HEK293 (cell line): Measurements from ENCODE around the gene SCNN1G.

Experiments used
- CTCF ChIA-PET: fragments of 350-600 bp; formaldehyde crosslinking; extraction: SDS; loops from one replicate; lab custom pipeline; 2021; ENCODE audit warnings: antibody characterized with exemption; lab: Yijun Ruan, JAX
- POLR2A ChIA-PET: fragments of 300-600 bp; formaldehyde crosslinking; extraction: SDS; loops from one replicate; lab custom pipeline; 2020; ENCODE audit warnings: antibody characterized with exemption, inconsistent platforms; lab: Yijun Ruan, JAX
- H3K27ac ChIP-seq: fragments of 200-500 bp; sonication (Bioruptor generic); 2 replicates; pipeline ENCODE4 v1.5.1; 2014; ENCODE audit warnings: low read depth, low read length, control low read depth, inconsistent platforms; ENCODE audit errors: extremely low read depth
- H3K36me3 ChIP-seq, 2 experiments: fragments of 200-500 bp in 1 of 2; sonication (Bioruptor generic) in 1 of 2; 1 replicate in 1 of 2; 2 replicates in 1 of 2; pipeline ENCODE4 v1.5.1; 2014 to 2017; ENCODE audit warnings: inconsistent platforms in 2 of 2, low read length in 2 of 2; ENCODE audit not compliant: control insufficient read depth in 2 of 2, insufficient read depth in 1 of 2
- H3K4me1 ChIP-seq: fragments of 200-500 bp; sonication (Bioruptor generic); 2 replicates; pipeline ENCODE4 v1.5.1; 2014; ENCODE audit warnings: mild to moderate bottlenecking, low read length, inconsistent platforms; ENCODE audit not compliant: control insufficient read depth, insufficient read depth
- H3K4me3 ChIP-seq: 2 replicates; pipeline ENCODE4 v1.5.1; 2011; ENCODE audit warnings: low read depth, mild to moderate bottlenecking, control low read depth, low read length, moderate library complexity
- H3K9me3 ChIP-seq: fragments of 200-500 bp; sonication (Bioruptor generic); 2 replicates; pipeline ENCODE4 v1.5.1; 2014; ENCODE audit warnings: low read depth, low read length, inconsistent platforms; ENCODE audit not compliant: control insufficient read depth, insufficient read depth
- FEZF1 ChIP-seq: fragments of 450-650 bp; formaldehyde crosslinking; IDR thresholded peaks from 2 replicates; pipeline ENCODE4 v1.5.1; 2016; ENCODE audit warnings: missing biosample characterization, missing genetic modification characterization
- GFI1B ChIP-seq: fragments of 450-650 bp; formaldehyde crosslinking; IDR thresholded peaks from 2 replicates; pipeline ENCODE4 v1.5.1; 2016; ENCODE audit warnings: missing biosample characterization, missing genetic modification characterization
- GLIS1 ChIP-seq: fragments of 450-650 bp; formaldehyde crosslinking; IDR thresholded peaks from 2 replicates; pipeline ENCODE4 v1.5.1; 2016; ENCODE audit warnings: missing biosample characterization, missing genetic modification characterization
- HOXA7 ChIP-seq: sonication (generic); formaldehyde crosslinking; IDR thresholded peaks from 2 replicates; pipeline ENCODE4 v1.8.1; 2022; ENCODE audit warnings: missing genetic modification reagents, borderline replicate concordance
- IKZF3 ChIP-seq: fragments of 450-650 bp; IDR thresholded peaks from 2 replicates; pipeline ENCODE4 v1.5.0; 2018; ENCODE audit warnings: missing biosample characterization, mild to moderate bottlenecking, missing genetic modification characterization, moderate library complexity
- YY2 ChIP-seq: fragments of 450-650 bp; formaldehyde crosslinking; IDR thresholded peaks from 2 replicates; pipeline ENCODE4 v1.5.1; 2016; ENCODE audit warnings: missing biosample characterization, missing genetic modification characterization
- ZBTB17 ChIP-seq: fragments of 450-650 bp; formaldehyde crosslinking; IDR thresholded peaks from 2 replicates; pipeline ENCODE4 v1.5.1; 2016; ENCODE audit warnings: missing biosample characterization, missing genetic modification characterization
- ZEB2 ChIP-seq: fragments of 450-650 bp; formaldehyde crosslinking; IDR thresholded peaks from 2 replicates; pipeline ENCODE4 v1.5.1; 2016; ENCODE audit warnings: missing biosample characterization, missing genetic modification characterization
- ZNF155 ChIP-seq: fragments of 450-650 bp; formaldehyde crosslinking; IDR thresholded peaks from 2 replicates; pipeline ENCODE4 v1.5.1; 2016; ENCODE audit warnings: missing biosample characterization, missing genetic modification characterization
- ZNF169 ChIP-seq: fragments of 450-650 bp; formaldehyde crosslinking; IDR thresholded peaks from 2 replicates; pipeline ENCODE4 v1.5.1; 2016; ENCODE audit warnings: missing biosample characterization, missing genetic modification characterization
- ZNF23 ChIP-seq: fragments of 450-650 bp; formaldehyde crosslinking; IDR thresholded peaks from 2 replicates; pipeline ENCODE4 v1.5.1; 2016; ENCODE audit warnings: missing biosample characterization, missing genetic modification characterization, borderline replicate concordance
- ZNF24 ChIP-seq: fragments of 450-650 bp; formaldehyde crosslinking; IDR thresholded peaks from 2 replicates; pipeline ENCODE4 v1.5.1; 2016; ENCODE audit warnings: missing biosample characterization, missing genetic modification characterization
- ZNF292 ChIP-seq: fragments of 450-650 bp; formaldehyde crosslinking; IDR thresholded peaks from 2 replicates; pipeline ENCODE4 v1.5.1; 2016; ENCODE audit warnings: low read depth, missing biosample characterization, missing genetic modification characterization, borderline replicate concordance
- ZNF530 ChIP-seq: fragments of 450-650 bp; formaldehyde crosslinking; IDR thresholded peaks from 2 replicates; pipeline ENCODE4 v1.5.1; 2016; ENCODE audit warnings: low read depth, missing biosample characterization, missing genetic modification characterization
- ZNF621 ChIP-seq: fragments of 450-650 bp; formaldehyde crosslinking; IDR thresholded peaks from 2 replicates; pipeline ENCODE4 v1.5.1; 2017; ENCODE audit warnings: missing biosample characterization, missing genetic modification characterization
- ZNF629 ChIP-seq: fragments of 450-650 bp; formaldehyde crosslinking; IDR thresholded peaks from 2 replicates; pipeline ENCODE4 v1.5.1; 2017; ENCODE audit warnings: missing biosample characterization, missing genetic modification characterization
- ZNF664 ChIP-seq: fragments of 450-650 bp; formaldehyde crosslinking; IDR thresholded peaks from 2 replicates; pipeline ENCODE4 v1.5.1; 2016; ENCODE audit warnings: missing biosample characterization, missing genetic modification characterization
- ZNF701 ChIP-seq: fragments of 450-650 bp; formaldehyde crosslinking; IDR thresholded peaks from 2 replicates; pipeline ENCODE4 v1.5.1; 2016; ENCODE audit warnings: missing biosample characterization, missing genetic modification characterization
- ZNF830 ChIP-seq: fragments of 450-650 bp; IDR thresholded peaks from 2 replicates; pipeline ENCODE4 v1.5.0; 2018; ENCODE audit warnings: missing biosample characterization, missing genetic modification characterization, low read depth, mild to moderate bottlenecking, moderate library complexity
- ZNF843 ChIP-seq: fragments of 450-650 bp; formaldehyde crosslinking; IDR thresholded peaks from 2 replicates; pipeline ENCODE4 v1.5.1; 2016; ENCODE audit warnings: missing biosample characterization, missing genetic modification characterization
- ZSCAN16 ChIP-seq: fragments of 450-650 bp; formaldehyde crosslinking; IDR thresholded peaks from 2 replicates; pipeline ENCODE4 v1.5.1; 2016; ENCODE audit warnings: missing biosample characterization, missing genetic modification characterization
- ZXDB ChIP-seq: fragments of 450-650 bp; formaldehyde crosslinking; IDR thresholded peaks from 2 replicates; pipeline ENCODE4 v1.5.1; 2016; ENCODE audit warnings: missing biosample characterization, missing genetic modification characterization
- TF ChIP-seq, protein P1 (sequence below): fragments of 450-650 bp; formaldehyde crosslinking; IDR thresholded peaks from 2 replicates; pipeline ENCODE4 v1.5.1; 2017; ENCODE audit warnings: missing biosample characterization, missing genetic modification characterization
- TF ChIP-seq, protein P2 (sequence below): fragments of 450-650 bp; formaldehyde crosslinking; IDR thresholded peaks from 2 replicates; pipeline ENCODE4 v1.5.1; 2016; ENCODE audit warnings: missing biosample characterization, missing genetic modification characterization
- TF ChIP-seq, protein P3 (sequence below): fragments of 450-650 bp; formaldehyde crosslinking; IDR thresholded peaks from 2 replicates; pipeline ENCODE4 v1.5.1; 2016; ENCODE audit warnings: missing biosample characterization, missing genetic modification characterization
- TF ChIP-seq, protein P4 (sequence below): fragments of 450-650 bp; formaldehyde crosslinking; IDR thresholded peaks from 2 replicates; pipeline ENCODE4 v1.5.1; 2016; ENCODE audit warnings: missing biosample characterization, missing genetic modification characterization
- TF ChIP-seq, protein P5 (sequence below): fragments of 450-650 bp; formaldehyde crosslinking; IDR thresholded peaks from 2 replicates; pipeline ENCODE4 v1.5.1; 2017; ENCODE audit warnings: missing biosample characterization, missing genetic modification characterization

The SCNN1G gene

DNA sequence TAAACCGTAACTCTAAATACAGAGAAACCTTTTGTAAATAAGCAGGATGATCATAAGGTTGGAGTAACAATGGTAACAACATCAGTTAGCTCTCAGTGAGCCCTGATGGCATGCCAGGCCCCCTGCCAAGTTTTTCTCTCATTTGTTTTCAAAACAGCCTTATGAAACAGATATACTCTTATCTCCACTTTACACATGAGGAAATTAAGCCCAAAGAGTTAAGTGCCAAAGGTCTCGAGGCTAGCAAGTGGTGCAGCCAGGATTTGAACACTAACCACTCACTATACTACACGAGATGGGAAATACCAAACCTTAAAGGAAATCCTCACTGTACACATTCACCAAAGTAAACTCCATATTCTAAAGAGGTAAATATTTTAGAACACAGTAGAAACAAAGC lies 48.3 kb upstream of the SCNN1G start:
- ChIA-PET POLR2A (interaction anchor here (1.3 kb wide), 1 partner anchor 15 kb away, joined by 3 read pairs; no protein-coding TSS in a partner anchor), CTCF (no interaction called here)
- peaks cover 0 to 5% of the 10 kb centered on the region in 2 experiments; a peak in 1 of 3 replicates for H3K36me3 ChIP-seq
- no peak overlapping the region for H3K4me3 ChIP-seq
- no peak overlapping the region for H3K27ac ChIP-seq
- no peaks in the 10 kb centered on the region for H3K9me3 ChIP-seq
- TF ChIP-seq ZNF701 (tag by site-specific recombination) (no peak), ZNF292 (tag by site-specific recombination) (no peak), ZNF169 (tag by site-specific recombination) (no peak), ZNF621 (tag by site-specific recombination) (no peak), ZBTB17 (tag by site-specific recombination) (peak; percentile 49; the same call in 1 of the 2 replicates), ZEB2 (tag by site-specific recombination) (0 out of 2 replicates have a peak, but pooled peaks have one; percentile 39), ZNF629 (tag by site-specific recombination) (peak; percentile 58; the same call in 1 of the 2 replicates), IKZF3 (tag by site-specific recombination) (0 out of 2 replicates have a peak, but pooled peaks have one; percentile 14), ZNF843 (peak; percentile 74), ZNF530 (tag by site-specific recombination) (no peak), HOXA7 (CRISPR knock-in tag) (no peak), ZNF24 (no peak), GFI1B (tag by site-specific recombination) (no peak), ZXDB (tag by site-specific recombination) (peak; percentile 67; the same call in 1 of the 2 replicates), GLIS1 (tag by site-specific recombination) (peak; percentile 67), ZSCAN16 (no peak), YY2 (tag by site-specific recombination) (no peak), ZNF23 (tag by site-specific recombination) (no peak), FEZF1 (peak; percentile 49), ZNF664 (tag by site-specific recombination) (no peak), ZNF830 (tag by site-specific recombination) (no peak), ZNF155 (tag by site-specific recombination) (no peak)
- TF ChIP-seq, protein P1, sequence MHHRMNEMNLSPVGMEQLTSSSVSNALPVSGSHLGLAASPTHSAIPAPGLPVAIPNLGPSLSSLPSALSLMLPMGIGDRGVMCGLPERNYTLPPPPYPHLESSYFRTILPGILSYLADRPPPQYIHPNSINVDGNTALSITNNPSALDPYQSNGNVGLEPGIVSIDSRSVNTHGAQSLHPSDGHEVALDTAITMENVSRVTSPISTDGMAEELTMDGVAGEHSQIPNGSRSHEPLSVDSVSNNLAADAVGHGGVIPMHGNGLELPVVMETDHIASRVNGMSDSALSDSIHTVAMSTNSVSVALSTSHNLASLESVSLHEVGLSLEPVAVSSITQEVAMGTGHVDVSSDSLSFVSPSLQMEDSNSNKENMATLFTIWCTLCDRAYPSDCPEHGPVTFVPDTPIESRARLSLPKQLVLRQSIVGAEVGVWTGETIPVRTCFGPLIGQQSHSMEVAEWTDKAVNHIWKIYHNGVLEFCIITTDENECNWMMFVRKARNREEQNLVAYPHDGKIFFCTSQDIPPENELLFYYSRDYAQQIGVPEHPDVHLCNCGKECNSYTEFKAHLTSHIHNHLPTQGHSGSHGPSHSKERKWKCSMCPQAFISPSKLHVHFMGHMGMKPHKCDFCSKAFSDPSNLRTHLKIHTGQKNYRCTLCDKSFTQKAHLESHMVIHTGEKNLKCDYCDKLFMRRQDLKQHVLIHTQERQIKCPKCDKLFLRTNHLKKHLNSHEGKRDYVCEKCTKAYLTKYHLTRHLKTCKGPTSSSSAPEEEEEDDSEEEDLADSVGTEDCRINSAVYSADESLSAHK = peak; percentile 62; the same call in 1 of the 2 replicates
- TF ChIP-seq, protein P2, sequence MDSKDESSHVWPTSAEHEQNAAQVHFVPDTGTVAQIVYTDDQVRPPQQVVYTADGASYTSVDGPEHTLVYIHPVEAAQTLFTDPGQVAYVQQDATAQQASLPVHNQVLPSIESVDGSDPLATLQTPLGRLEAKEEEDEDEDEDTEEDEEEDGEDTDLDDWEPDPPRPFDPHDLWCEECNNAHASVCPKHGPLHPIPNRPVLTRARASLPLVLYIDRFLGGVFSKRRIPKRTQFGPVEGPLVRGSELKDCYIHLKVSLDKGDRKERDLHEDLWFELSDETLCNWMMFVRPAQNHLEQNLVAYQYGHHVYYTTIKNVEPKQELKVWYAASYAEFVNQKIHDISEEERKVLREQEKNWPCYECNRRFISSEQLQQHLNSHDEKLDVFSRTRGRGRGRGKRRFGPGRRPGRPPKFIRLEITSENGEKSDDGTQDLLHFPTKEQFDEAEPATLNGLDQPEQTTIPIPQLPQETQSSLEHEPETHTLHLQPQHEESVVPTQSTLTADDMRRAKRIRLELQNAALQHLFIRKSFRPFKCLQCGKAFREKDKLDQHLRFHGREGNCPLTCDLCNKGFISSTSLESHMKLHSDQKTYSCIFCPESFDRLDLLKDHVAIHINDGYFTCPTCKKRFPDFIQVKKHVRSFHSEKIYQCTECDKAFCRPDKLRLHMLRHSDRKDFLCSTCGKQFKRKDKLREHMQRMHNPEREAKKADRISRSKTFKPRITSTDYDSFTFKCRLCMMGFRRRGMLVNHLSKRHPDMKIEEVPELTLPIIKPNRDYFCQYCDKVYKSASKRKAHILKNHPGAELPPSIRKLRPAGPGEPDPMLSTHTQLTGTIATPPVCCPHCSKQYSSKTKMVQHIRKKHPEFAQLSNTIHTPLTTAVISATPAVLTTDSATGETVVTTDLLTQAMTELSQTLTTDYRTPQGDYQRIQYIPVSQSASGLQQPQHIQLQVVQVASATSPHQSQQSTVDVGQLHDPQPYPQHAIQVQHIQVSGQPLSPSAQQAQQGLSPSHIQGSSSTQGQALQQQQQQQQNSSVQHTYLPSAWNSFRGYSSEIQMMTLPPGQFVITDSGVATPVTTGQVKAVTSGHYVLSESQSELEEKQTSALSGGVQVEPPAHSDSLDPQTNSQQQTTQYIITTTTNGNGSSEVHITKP (tag by site-specific recombination) = peak; percentile 64
- TF ChIP-seq, protein P3, sequence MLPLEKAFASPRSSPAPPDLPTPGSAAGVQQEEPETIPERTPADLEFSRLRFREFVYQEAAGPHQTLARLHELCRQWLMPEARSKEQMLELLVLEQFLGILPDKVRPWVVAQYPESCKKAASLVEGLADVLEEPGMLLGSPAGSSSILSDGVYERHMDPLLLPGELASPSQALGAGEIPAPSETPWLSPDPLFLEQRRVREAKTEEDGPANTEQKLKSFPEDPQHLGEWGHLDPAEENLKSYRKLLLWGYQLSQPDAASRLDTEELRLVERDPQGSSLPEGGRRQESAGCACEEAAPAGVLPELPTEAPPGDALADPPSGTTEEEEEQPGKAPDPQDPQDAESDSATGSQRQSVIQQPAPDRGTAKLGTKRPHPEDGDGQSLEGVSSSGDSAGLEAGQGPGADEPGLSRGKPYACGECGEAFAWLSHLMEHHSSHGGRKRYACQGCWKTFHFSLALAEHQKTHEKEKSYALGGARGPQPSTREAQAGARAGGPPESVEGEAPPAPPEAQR (tag by site-specific recombination) = no peak
- TF ChIP-seq, protein P4, sequence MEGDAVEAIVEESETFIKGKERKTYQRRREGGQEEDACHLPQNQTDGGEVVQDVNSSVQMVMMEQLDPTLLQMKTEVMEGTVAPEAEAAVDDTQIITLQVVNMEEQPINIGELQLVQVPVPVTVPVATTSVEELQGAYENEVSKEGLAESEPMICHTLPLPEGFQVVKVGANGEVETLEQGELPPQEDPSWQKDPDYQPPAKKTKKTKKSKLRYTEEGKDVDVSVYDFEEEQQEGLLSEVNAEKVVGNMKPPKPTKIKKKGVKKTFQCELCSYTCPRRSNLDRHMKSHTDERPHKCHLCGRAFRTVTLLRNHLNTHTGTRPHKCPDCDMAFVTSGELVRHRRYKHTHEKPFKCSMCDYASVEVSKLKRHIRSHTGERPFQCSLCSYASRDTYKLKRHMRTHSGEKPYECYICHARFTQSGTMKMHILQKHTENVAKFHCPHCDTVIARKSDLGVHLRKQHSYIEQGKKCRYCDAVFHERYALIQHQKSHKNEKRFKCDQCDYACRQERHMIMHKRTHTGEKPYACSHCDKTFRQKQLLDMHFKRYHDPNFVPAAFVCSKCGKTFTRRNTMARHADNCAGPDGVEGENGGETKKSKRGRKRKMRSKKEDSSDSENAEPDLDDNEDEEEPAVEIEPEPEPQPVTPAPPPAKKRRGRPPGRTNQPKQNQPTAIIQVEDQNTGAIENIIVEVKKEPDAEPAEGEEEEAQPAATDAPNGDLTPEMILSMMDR (tag by site-specific recombination) = no peak
- TF ChIP-seq, protein P5, sequence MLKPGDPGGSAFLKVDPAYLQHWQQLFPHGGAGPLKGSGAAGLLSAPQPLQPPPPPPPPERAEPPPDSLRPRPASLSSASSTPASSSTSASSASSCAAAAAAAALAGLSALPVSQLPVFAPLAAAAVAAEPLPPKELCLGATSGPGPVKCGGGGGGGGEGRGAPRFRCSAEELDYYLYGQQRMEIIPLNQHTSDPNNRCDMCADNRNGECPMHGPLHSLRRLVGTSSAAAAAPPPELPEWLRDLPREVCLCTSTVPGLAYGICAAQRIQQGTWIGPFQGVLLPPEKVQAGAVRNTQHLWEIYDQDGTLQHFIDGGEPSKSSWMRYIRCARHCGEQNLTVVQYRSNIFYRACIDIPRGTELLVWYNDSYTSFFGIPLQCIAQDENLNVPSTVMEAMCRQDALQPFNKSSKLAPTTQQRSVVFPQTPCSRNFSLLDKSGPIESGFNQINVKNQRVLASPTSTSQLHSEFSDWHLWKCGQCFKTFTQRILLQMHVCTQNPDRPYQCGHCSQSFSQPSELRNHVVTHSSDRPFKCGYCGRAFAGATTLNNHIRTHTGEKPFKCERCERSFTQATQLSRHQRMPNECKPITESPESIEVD (tag by site-specific recombination) = peak; percentile 92
- peaks cover 19% of the 10 kb centered on the region; the same call in 1 of the 2 replicates for H3K4me1 ChIP-seq
